GM12872 (cell line): Measurements from ENCODE around the gene PLCL2.

ENCODE experiments used
- TF ChIP-seq, protein P1 (sequence below): IDR thresholded peaks from 3 replicates; pipeline ENCODE4 v1.5.1; 2011; ENCODE audit warnings: low read depth, mild to moderate bottlenecking, low read length, moderate library complexity; ENCODE audit not compliant: insufficient read depth

Gene PLCL2

DNA sequence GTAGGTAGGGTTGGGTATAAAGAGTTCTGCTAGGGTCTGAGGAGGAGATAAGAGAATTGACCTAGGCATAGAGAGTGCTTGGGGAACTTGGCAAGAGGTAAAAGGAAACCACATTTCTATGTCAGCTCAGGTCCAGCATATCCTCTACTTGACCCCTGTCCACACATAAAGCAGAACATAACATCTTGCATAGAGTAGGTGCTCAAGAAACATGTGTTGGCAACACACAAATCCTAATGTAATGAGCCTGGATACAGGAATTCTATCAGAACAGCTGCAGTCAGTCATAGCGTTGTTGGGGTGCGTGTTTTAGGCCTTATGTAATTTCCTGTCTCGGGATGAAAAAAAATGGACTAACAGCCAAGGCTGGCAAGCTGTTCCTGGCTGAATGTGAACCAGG is 35.0 kb upstream of the PLCL2 start:
- TF ChIP-seq, protein P1, sequence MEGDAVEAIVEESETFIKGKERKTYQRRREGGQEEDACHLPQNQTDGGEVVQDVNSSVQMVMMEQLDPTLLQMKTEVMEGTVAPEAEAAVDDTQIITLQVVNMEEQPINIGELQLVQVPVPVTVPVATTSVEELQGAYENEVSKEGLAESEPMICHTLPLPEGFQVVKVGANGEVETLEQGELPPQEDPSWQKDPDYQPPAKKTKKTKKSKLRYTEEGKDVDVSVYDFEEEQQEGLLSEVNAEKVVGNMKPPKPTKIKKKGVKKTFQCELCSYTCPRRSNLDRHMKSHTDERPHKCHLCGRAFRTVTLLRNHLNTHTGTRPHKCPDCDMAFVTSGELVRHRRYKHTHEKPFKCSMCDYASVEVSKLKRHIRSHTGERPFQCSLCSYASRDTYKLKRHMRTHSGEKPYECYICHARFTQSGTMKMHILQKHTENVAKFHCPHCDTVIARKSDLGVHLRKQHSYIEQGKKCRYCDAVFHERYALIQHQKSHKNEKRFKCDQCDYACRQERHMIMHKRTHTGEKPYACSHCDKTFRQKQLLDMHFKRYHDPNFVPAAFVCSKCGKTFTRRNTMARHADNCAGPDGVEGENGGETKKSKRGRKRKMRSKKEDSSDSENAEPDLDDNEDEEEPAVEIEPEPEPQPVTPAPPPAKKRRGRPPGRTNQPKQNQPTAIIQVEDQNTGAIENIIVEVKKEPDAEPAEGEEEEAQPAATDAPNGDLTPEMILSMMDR, result no peak

DNA sequence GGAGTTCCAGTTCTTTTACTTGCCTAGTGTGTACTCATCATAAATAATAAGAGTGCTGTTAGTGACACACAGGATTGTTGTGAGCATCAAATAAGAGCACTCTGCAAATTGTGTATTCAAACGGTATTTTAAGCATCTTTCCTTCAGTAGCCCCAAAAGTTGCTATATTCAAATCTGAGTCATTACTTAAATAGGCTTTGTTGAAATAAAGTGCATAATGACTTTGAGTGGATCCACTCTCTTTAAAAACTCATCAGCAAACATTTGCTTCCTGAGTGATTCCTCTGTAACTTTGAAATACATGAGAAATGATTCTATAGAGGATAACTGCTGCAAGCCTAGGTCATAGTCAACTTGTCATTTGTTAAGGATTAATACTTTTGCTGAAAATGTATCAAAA is 29.3 kb upstream of the PLCL2 start:
- TF ChIP-seq, protein P1, result no peak

DNA sequence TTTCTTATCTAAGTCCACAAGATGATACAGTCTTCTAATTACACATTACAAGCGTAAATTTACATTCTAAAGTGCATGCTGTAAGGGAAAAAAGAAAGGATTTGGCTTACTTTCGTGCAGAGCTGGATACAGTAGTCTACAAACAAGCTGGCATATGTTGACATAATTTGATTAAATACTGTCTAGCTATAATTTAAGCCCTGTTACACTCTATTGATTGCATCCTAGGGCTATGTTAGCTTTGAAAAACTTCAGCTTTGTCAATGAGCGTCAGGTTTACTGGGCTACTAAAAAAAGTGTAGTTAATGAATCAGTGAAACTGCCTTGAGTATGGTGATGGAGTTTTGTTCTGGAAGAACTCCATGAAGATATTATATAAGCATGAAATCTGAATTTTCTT is 24.5 kb upstream of the PLCL2 start:
- TF ChIP-seq, protein P1, result no peak

DNA sequence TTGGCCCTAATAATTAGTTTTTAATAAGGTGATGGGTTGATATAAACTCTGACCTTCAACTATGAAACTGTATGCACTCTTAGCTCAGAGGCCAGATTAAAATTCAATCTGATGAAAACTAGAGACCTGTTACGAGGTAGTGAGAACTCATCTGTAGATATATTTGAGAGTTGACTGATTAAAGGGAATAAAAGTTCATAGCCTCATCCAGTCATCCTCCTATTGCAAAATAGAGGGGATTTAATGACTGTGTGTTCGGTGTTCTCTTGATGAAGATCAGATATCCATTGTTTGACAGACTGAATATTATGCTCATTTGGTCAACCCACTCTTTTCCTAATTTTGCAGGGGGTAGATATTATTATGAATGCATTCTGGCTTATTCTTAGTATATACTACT is 23.3 kb upstream of the PLCL2 start:
- TF ChIP-seq, protein P1, result no peak

- TF ChIP-seq, protein P1, result no peak
These were observed 20.0 kb upstream of the PLCL2 start for GRCh38 chr3:16864610-16865313.

GRCh38 chr3:16865335-16865734 is 19.4 kb upstream of the PLCL2 start:
- TF ChIP-seq, protein P1, result no peak

DNA sequence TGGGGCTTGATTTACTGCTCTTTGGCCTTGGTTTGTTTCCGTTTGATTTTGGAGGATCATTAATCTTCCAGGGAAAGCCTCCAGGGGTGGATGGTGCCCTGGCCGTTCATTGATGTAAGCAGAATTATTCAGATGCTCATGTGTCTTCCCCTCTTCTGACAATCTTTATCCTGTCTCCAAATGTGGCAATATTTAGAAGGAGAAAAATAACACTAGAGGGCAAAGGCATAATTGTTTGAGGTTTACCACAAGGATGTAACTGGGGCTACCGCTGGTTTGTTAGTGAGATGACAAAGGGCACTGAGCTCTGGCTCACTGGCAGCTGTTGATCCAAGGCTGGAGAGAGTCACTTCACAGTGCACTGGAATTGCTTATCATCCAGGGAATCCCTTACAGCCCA is 18.2 kb upstream of the PLCL2 start:
- TF ChIP-seq, protein P1, result no peak
